Breast epithelium (tissue), 3 donors: ENCODE measurements around the gene DUSP16.

Source experiments
- POLR2A ChIP-seq: fragments of 450-650 bp; IDR thresholded peaks from one replicate; pipeline ENCODE4 v1.6.1; 2016; ENCODE audit warnings: antibody characterized with exemption, mild to moderate bottlenecking, moderate library complexity
- POLR2AphosphoS5 ChIP-seq, 3 donors: sonication (generic); formaldehyde crosslinking; IDR thresholded peaks; one replicate each; pipeline ENCODE4 v1.6.1; 2017; ENCODE audit warnings: antibody characterized with exemption in 3 of 3
- TF ChIP-seq, protein P1 (sequence below), 3 donors: fragments of 450-650 bp; IDR thresholded peaks; one replicate each; pipeline ENCODE4 v1.5.1; 2016 to 2017; ENCODE audit warnings: antibody characterized with exemption in 3 of 3, mild to moderate bottlenecking in 3 of 3, moderate library complexity in 3 of 3

- TF ChIP-seq, protein P1, sequence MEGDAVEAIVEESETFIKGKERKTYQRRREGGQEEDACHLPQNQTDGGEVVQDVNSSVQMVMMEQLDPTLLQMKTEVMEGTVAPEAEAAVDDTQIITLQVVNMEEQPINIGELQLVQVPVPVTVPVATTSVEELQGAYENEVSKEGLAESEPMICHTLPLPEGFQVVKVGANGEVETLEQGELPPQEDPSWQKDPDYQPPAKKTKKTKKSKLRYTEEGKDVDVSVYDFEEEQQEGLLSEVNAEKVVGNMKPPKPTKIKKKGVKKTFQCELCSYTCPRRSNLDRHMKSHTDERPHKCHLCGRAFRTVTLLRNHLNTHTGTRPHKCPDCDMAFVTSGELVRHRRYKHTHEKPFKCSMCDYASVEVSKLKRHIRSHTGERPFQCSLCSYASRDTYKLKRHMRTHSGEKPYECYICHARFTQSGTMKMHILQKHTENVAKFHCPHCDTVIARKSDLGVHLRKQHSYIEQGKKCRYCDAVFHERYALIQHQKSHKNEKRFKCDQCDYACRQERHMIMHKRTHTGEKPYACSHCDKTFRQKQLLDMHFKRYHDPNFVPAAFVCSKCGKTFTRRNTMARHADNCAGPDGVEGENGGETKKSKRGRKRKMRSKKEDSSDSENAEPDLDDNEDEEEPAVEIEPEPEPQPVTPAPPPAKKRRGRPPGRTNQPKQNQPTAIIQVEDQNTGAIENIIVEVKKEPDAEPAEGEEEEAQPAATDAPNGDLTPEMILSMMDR (IDR thresholded peaks at IDR 0.05) = no peak
- TF ChIP-seq POLR2AphosphoS5 (IDR thresholded peaks at IDR 0.05) = peak in 1 of 3 donors; percentile 16
- no peak for TF ChIP-seq POLR2A
These were observed 24.4 kb upstream of the DUSP16 start for GRCh38 chr12:12586879-12587675.
